GM18951 (cell line): ENCODE data around the gene C20orf202.
"Not testable (repeated sequence)": the region's sequence is repeated elsewhere in the genome, so short reads cannot be mapped to it uniquely, and the experiment has no call there.

Experiments used
- POLR2A ChIP-seq: IDR thresholded peaks from 4 replicates; pipeline ENCODE4 v1.6.1; 2011; ENCODE audit warnings: mild to moderate bottlenecking; ENCODE audit not compliant: insufficient read length, insufficient read depth; ENCODE audit errors: extremely low read depth
- in situ Hi-C: fragments of 300-500 bp; cut with MboI; formaldehyde crosslinking; loops from one replicate; pipeline ENCODE4 v1.12.0; 2022; ENCODE audit warnings: low sequenced_read_pairs, mixed read lengths, inconsistent platforms; ENCODE audit not compliant: unreplicated experiment

The C20orf202 gene

DNA sequence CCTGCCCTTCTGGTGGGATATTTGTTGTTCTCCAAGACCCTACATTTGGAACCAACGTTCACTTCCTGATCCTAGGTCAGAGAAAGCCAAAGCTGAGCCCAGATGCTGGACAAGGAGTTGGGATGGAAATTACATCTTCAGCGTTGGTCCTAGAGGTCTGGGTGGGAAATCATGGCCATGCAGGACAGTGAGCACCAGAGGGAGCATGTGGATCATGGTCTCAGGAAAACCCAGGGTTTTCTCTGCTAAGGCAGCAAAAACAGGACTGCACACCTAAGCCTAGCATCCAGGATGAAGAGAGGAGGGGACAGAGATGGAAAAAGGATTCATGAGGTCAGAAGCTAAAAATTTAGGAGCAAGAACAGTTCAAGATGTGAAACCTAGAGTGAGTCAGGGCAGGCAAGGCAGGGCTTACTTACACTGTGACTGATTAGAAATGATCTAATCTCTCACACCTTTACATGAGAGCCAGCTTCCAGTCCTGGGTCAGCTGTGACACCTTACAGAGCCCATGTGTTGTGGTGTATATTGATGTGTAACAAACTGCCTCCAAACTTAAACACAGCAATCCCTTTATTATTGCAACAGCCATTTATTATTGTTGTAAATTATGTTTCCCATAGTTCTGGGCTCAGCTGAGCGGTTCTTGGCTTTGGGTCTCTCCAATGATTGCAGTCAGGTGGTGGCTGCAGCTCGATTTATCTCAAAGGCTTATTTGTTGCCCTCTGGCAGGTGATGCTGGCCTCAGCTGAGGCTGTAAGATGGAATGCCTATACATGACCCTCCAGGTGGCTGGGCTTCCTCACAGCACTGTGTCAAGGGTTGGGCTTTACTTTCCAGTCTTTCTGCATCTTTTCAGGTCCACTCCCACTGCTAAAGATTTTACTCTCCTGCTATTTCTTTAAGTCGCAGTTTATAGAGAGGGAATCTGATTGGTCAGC, 6.5 kb downstream of the C20orf202 start:
- in situ Hi-C loops, result no loop called here
- no peak for TF ChIP-seq POLR2A

DNA sequence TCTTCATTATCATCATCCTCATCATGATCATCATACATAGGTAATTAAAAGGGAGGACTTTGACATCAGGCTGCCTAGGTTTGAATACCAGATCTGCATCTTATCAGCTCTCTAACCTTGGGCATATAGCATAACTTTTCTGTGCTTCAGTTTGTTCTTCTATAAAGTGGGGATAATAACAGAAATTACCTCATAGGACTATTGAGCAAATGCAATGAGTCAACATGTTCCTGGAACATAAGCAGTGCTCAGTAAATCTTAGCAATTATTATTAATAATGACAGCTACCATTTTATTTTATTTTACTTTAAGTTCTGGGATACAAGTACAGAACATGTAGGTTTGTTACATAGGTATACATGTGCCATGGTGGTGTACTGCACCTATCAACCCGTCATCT, 7.2 kb downstream of the C20orf202 start:
- TF ChIP-seq POLR2A, result no peak
- in situ Hi-C loops, result no loop called here

GRCh38 chr20:1212023-1212422, 8.8 kb downstream of the C20orf202 start:
- no peak for TF ChIP-seq POLR2A
- in situ Hi-C loops, result no loop called here

DNA sequence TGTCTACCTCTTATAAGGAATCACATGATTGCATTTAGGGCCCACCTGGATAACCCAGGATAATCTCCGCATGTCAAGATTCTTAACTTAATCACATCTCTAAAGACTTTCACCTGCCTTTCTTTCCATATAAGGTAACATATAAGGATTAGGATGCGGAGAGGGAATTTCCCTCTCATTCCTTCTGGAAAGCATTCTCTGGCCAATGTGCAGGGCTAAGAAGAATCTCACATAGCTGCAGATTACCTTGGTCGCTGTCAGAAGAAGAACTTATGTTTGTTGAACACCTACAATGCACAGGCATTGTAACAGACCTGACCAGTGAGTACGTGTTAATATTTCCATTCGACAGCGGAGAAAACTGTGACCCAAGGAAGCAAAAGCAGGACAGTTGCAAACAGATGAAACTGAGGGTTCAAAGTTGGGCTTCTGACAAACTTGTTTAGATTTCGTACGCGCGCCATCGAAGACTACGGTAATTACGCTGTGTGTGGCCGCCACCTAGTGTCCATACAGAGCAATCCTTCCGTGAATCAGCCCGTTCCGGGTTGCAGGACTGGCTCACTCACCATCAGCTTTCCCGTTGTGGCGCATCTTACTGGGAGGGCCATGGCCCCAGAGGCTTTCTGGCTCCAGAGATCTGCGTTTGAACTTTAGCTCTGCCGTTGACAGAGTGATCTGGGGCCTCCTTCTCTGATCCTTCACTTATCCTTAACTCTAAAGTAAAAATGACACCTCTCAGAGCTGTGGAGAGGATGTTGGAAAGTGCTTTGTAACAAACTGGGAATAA, 9.5 kb downstream of the C20orf202 start:
- in situ Hi-C loops, result no loop called here
- no peak for TF ChIP-seq POLR2A

DNA sequence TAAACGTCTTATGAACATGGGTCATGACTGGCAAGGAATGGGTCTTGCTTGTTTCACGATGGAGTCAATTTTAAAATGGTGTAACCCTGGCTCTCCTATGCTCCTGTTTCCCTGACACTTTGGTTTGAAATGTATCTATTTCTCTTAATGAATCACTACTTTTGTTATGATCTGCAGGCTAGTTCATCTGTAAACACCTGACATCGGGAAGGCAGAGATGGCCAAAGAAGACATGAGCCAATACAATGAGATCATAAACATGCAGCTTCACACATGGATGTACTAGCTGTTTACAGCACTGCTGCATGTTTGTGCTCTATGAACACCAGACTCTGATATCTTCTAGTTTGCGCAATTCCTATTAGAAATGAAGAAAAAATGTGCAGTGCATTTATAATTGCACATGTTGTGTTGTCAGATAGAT, 11.6 kb downstream of the C20orf202 start:
- in situ Hi-C loops, result no loop called here
- no peak for TF ChIP-seq POLR2A

DNA sequence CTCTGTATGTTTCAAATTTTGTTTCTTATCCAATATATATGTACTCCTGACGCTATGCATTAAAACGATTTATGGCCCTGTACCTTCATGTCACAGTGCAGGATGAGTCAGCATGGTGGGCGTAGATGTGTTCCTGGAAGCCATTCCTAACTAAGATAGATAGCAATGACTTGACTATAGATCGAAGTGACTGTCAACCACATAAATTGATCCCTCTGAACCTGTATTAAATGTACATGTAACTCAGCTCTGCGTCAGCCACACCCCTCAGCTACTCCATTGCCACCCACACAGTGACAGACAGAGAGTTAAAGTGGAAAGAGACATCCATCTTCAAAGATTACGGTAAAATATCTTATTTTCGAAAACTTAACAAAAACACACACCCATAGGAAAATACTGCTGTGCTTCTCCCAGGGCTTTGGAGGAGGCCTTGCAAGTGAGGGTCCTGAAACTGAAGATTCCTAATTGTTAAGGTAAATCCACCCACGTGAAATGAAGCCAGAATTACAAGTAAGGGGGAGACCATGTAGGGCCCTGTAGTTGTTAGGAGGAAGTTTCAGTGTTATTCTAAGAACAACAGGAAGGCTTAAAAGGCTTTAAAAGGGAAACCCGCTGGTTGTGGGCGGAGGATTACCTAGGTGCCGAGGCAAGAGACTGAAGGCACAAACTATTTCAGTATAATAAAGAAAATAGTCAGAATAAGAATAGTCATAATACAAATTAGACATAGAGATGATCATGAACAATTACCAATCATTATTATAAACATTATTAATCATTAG, 12.3 kb downstream of the C20orf202 start:
- TF ChIP-seq POLR2A, result no peak
- in situ Hi-C loops, result no loop called here

GRCh38 chr20:1216527-1217427, 13.5 kb downstream of the C20orf202 start:
- in situ Hi-C loops, result not testable (repeated sequence)

GRCh38 chr20:1222750-1223149, 19.5 kb downstream of the C20orf202 start:
- in situ Hi-C loops, result not testable (repeated sequence)

DNA sequence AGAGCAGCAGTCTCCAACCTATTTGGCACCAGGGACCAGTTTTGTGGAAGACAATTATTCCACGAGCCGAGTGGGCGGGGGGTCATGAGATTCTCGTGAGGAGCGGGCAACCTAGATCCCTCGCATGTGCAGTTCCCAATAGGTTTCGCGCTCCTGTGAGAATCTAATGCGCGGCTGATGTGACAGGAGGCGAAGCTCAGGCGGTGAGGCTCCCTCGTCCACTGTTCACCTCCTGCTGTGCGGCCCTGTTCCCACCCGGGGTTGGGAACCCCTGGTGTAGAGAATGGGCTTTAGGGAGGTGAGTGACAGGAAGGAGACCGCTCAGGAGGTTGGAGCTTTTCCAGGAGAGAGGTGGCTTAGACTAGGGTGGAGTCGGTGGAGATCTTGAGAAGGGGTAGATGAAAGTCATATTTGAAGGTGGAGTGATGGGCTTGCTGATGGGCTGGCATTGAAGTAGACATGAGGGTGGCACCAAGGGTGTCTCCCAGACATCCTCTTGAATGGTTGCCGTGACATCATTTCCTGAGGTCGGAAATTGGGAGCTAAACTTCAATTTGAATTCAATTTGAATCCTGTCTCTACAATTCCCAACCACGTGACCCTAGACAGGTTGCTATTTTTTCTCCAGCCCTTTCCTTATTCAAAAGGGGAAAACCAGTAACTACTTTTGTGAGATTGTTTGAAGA, 21.1 kb downstream of the C20orf202 start:
- TF ChIP-seq POLR2A, result no peak
- in situ Hi-C loops, result no loop called here

- TF ChIP-seq POLR2A, result no peak
- in situ Hi-C loops, result no loop called here
Measured at GRCh38 chr20:1225263-1225782, 22.1 kb downstream of the C20orf202 start.

DNA sequence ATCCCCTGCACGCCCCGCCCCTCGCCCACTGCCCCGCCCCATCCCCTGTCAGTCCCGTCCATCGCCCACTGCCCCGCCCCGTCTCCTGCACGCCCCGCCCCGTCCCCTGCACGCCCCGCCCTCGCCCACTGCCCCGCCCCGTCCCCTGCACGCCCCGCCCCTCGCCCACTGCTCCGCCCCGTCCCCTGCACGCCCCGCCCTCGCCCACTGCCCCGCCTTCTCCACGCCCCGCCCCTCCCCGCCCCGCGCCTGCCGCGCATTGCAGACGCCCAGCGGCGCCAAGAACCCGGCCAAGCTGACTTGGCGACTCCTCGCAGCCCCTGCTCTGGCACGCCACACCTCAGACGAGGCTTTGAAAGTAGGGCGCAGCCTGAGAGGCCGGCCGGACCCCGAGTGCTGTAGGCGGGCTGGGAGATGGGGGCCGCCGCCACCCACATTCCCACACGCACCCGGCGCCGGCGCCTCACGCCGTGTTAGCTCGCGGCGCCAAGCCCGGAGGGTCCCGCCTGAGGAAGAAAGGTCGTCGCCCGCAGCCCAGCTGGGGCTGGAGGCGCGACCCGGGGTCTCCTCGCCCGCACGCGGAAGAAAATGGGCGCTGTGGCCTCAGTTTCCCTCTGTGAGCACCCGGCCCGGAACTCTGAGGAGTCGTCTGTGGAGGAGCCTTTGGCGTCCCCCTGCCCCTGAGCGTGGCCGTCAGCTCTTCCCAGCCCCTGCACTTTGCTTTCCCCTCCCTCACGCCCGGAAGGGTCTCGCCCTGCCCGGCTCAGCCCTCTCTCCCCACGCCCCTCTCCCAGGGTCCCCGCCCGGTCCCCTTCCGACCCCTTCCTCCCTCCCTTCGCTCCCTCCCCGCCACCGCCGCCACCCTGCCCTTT, 22.8 kb downstream of the C20orf202 start, which contains the start of gene RAD21L1:
TSS of gene RAD21L1 (plus strand) at position 262 of the 872 bp plus-strand sequence. CDS start 2,410 bp downstream, outside the sequence.
- in situ Hi-C loops, result no loop called here
- no peak for TF ChIP-seq POLR2A
